LNCAP (cell line): Measurements from ENCODE around the gene GRWD1.

Experiments used
- CTCF ChIP-seq: fragments of 450-650 bp; IDR thresholded peaks from 2 replicates; pipeline ENCODE4 v1.5.1; 2017; ENCODE audit warnings: mild to moderate bottlenecking

GRWD1 gene

GRCh38 chr19:48452289-48453190 is 6.8 kb downstream of the GRWD1 start:
- TF ChIP-seq CTCF, result no peak

GRCh38 chr19:48454150-48454730 is 8.5 kb downstream of the GRWD1 start:
- TF ChIP-seq CTCF, result no peak

GRCh38 chr19:48455171-48455907 is 9.6 kb downstream of the GRWD1 start, which contains the start of gene KCNJ14:
Gene KCNJ14 (plus strand): TSS chr19:48455574. CDS start chr19:48461725, 6,151 bp downstream.
- TF ChIP-seq CTCF, result no peak

GRCh38 chr19:48455908-48456562 is 10.3 kb downstream of the GRWD1 start:
- TF ChIP-seq CTCF, result no peak

GRCh38 chr19:48456864-48457263 is 11.1 kb downstream of the GRWD1 start:
- TF ChIP-seq CTCF, result no peak

GRCh38 chr19:48458016-48458415 is 12.2 kb downstream of the GRWD1 start:
- TF ChIP-seq CTCF, result no peak

- TF ChIP-seq CTCF, result no peak
These were observed 15.8 kb downstream of the GRWD1 start for GRCh38 chr19:48461651-48461981.
